Measurements from ENCODE around the gene VPS16.

DNA sequence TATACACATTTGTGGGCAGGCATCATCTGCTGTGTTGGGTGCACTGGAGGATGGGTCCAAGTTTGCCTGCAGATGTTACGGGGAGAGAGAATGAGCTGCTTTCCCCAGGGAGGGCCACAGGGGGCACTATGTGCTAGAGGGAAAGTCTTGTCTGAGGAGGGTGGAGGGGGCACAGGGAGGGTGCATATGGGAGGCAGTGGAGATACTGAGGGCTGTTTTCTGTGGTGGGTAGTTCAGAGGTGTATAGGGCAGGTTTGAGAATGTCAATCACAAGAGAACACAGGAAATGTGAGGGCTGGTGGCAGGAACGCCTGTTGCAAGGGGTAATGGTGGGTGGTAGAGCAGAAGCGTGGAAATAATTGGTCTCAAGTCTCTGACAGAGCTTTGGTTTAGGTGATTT, 25.1 kb downstream of the VPS16 start:
- TF ChIP-seq, protein P1, sequence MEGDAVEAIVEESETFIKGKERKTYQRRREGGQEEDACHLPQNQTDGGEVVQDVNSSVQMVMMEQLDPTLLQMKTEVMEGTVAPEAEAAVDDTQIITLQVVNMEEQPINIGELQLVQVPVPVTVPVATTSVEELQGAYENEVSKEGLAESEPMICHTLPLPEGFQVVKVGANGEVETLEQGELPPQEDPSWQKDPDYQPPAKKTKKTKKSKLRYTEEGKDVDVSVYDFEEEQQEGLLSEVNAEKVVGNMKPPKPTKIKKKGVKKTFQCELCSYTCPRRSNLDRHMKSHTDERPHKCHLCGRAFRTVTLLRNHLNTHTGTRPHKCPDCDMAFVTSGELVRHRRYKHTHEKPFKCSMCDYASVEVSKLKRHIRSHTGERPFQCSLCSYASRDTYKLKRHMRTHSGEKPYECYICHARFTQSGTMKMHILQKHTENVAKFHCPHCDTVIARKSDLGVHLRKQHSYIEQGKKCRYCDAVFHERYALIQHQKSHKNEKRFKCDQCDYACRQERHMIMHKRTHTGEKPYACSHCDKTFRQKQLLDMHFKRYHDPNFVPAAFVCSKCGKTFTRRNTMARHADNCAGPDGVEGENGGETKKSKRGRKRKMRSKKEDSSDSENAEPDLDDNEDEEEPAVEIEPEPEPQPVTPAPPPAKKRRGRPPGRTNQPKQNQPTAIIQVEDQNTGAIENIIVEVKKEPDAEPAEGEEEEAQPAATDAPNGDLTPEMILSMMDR (IDR thresholded peaks at IDR 0.05) = no peak
- no peak for TF ChIP-seq POLR2A (IDR thresholded peaks at IDR 0.05)
